GM12872 (cell line): ENCODE data around the gene POU2AF1.

Experiments
- CTCF ChIP-seq: IDR thresholded peaks from 3 replicates; pipeline ENCODE4 v1.5.1; 2011; ENCODE audit warnings: low read depth, mild to moderate bottlenecking, low read length, moderate library complexity; ENCODE audit not compliant: insufficient read depth

POU2AF1 gene

GRCh38 chr11:111419641-111420327 lies 40.7 kb upstream of the POU2AF1 start:
- TF ChIP-seq CTCF, result no peak

GRCh38 chr11:111419181-111419580 lies 40.1 kb upstream of the POU2AF1 start:
- no peak for TF ChIP-seq CTCF

GRCh38 chr11:111418436-111418787 lies 39.3 kb upstream of the POU2AF1 start:
- TF ChIP-seq CTCF, result no peak

- no peak for TF ChIP-seq CTCF
Measured at GRCh38 chr11:111417766-111418435, 38.8 kb upstream of the POU2AF1 start.

DNA sequence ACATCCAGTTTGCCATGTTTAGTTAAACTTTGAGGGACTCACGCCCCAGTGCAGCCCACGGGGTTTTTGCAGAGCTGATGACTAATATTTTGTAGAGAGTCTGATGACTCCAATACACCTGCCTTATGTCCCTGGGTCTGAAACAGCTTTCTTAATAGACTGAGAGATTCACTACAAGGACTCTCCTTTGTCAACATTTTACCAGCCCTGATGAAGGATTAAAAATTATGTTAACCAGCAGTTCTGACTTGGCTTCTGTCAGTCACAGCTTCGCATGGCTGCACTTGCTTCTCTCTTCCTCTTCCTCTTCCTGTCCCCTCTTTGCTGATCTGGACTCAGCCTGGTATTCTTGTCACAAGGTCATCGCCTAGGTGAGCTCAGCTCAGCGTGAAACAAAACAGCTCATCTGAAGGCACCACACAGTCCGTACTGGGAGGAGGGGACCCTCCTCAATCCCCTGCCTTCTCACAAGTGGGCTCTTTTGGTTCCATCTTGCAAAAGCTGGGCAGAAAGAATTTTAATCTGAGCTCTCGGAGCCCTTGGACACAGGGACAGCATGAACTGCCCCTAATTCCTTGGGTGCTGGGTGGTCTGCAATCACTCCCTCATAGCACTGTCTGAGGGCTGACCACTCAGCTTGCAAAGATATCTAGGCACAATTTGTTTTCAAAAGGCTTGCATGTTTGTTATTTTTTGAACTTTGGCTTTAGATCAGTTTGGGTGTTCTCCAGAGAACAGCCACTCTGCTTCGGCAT lies 38.1 kb upstream of the POU2AF1 start:
- TF ChIP-seq CTCF, result no peak

DNA sequence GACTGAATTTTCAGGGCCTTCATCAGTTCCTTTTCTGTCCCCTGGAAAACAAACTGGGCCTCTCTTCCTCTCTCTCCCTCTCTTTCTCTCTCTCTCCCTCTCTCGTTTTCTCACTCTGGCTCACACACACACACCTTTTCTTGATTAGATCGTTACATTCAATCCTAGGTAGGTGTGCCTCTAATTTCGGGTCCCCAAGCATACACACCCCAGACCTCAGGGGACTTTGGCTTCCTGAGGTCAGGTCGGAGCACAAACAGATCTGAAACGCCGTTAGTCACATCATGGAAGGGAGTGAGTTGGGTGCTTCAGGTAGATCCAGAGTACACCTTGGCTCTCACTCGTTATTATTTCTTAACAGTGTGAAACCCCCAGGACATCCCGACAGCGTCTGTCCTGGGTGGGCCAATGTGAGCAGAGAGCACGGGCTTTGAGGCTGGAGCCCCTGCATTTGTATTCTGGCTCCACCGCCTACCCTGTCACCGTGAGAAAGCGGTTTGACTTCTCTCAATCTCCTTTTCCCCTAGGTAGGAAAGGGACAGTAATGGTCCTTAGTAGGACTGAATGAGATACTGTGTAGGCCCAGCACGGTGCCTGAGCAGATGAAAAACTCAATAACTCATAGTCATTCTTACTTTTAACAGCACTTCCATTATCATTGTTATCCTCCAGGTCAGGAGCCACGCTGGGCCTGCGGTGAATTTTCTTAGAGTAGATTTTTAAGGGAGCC lies 37.3 kb upstream of the POU2AF1 start:
- TF ChIP-seq CTCF, result no peak

- no peak for TF ChIP-seq CTCF
Measured at GRCh38 chr11:111414936-111415335, 35.9 kb upstream of the POU2AF1 start.
